ENCODE data around the gene FTO.

GRCh38 chr16:54015147-54015546 is 311.2 kb downstream of the FTO start:
- no peak for TF ChIP-seq CTCF (IDR thresholded peaks at IDR 0.05)
- TF ChIP-seq EZH2 (IDR thresholded peaks at IDR 0.05), result no peak
- TF ChIP-seq EZH2phosphoT487 (IDR thresholded peaks at IDR 0.05), result no peak
